ENCODE measurements around the gene GNAI2.
"Not testable (repeated sequence)": the region's sequence is repeated elsewhere in the genome, so short reads cannot be mapped to it uniquely, and the experiment has no call there.

The GNAI2 gene

GRCh38 chr3:50228184-50228763 lies 7.7 kb upstream of the GNAI2 start:
- DNase-seq = not testable (repeated sequence)

- no peak for DNase-seq
Observed at GRCh38 chr3:50229490-50229889, 6.5 kb upstream of the GNAI2 start.

- DNase-seq = no peak
Observed at GRCh38 chr3:50230104-50230793, 5.8 kb upstream of the GNAI2 start.

DNA sequence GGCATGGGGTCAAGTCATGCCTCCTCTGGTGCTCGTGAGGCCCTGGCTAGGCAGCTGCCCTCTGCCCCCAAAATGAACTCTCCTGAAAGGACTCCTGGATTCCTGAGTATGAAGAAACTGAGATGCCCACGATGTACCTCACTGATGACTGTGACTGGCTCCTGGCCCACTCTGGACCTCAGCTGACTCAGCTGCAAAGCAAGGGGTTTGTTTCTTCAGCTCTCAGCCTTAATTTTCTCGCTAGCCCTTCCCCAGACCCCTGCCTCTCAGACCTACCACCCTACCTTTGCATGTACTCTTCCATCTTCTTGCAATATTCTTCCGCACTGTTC lies 5.2 kb upstream of the GNAI2 start:
- DNase-seq = no peak

GRCh38 chr3:50231581-50231980 lies 4.4 kb upstream of the GNAI2 start:
- DNase-seq = no peak

DNA sequence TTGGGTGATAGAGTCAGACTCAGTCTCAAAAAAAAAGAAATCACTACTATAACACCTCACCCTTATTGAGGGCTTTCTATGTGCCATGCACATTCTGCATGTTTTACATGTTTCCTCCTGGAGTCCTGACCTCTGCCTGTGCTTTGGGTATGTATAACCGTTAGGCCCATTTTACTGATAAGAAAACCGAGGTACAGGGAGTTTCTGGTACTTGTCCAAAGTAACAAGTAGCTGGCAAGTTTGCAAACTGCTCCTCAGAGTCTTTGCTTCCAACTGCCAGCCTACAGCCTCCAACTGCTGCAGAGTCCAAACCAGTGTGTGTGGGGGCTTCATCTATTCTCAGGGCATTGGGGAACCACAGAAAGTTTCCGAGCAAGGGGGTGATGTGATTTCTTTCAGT lies 3.7 kb upstream of the GNAI2 start:
- DNase-seq = no peak

DNA sequence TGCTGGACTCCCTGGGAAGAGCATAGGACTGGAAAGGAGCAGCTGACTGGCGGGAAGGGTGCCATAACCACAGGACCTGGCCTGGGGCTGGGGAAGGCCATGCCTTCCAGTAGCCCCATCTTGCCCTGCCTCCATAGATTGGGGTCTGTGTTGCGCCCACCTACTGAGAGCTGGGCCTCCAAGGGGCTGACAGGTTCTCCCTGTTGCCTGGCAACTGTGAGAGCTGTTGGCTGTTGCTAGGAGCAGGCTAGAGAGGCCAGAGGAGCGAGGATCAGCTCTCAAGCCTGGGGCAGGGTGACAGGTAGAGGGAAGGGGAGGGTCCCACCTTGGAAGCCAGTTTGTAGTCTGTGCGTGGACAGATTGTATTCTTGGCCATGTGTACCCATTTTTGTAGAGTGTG lies 2.8 kb upstream of the GNAI2 start:
- DNase-seq = no peak

DNA sequence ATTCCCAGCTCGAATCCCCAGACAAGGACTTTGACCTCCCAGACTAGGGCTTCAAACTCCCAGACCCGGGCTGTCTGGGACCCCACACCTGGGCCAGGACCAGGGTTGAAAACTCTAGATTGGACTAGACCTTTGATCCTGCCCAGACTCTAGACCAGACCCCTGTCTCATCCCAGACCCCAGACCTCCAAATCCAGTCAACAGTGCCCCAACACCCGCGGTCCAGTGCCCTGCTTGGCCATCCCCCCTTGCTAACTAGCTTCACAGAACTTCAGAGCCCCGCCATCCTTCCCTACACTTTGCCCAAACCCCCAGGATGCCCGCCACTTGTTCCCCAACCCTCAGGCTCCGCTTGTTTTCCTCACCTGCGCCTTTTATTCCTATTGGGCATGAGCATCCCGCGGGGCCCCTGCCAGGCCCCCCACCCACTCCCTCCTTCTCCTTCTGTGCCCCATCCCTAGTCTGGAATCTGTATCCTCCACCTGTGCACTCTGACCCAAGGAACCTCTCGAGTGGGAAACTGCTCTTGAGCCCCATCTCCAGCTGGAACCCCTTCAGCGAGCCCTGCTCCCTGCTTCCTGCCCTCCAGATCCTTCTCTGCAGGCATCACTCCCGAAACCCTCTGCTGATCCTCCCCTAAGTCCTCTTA lies 604 bp downstream of the GNAI2 start:
- DNase-seq = no peak

DNA sequence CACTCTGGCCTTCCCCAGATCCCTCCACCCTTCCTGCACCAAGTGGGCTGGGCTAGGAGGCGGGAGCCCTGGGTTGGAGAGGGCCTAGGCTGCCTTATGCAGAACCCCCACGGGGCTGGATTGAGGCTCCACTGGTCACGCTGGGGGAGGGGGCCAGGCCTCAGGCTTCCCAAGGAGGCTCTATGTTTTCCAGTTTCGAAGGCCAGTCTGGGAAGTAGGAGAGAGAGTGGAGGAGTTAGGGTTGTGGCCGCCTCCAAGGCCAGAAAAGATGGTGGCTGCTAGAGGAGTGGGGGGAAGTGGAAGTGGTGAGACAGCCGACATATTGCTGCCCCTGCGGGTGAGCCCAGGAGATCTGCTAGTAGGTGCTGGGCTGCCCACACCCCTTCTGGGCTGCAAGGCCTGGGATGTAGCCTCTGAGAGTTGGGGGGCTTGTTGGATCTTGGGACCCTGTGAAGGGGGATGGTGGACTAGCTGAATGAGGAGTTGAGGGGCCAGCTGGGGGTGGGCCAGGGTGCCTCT lies 1.2 kb downstream of the GNAI2 start:
- DNase-seq = peak; percentile 58

DNA sequence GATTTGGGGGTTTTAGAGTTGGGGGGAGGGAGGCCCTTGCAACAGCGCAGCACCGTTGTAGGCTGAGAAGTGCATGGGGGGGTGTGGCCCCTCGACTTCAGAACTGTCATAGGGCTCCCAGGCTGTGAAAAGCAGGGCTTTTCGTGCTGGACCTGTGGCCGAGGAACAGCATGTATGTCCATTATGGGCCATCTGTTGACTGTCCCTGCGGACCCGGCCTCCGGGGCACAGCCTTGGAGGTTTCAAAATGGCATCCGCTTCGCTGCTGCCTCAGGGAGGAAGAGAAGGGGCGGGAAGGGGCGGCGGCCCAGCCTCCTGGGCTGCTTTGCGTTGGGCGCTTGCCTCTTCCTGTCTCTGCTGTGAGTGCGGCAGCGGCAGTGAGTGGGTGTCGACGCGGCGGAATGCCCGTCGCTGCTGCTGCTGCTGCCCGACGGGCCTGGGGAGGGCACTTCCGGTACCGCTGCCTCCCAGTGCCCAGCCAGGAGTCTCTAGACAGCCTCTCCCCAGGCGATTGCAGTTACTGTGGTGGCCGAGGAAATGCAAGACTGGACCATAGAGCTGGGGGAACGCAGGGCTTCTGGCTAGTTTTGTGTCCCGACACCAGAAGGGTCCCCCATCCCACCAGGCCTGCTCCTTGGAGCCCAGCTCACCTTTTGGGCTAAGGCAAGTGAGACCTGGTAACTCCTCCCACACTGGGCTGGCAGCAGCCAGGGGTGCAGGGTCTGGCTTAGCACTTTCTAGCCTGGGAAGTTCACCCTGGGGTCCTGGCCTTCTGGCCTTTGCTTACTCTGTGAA lies 1.9 kb downstream of the GNAI2 start:
- peak; percentile 93 for DNase-seq

DNA sequence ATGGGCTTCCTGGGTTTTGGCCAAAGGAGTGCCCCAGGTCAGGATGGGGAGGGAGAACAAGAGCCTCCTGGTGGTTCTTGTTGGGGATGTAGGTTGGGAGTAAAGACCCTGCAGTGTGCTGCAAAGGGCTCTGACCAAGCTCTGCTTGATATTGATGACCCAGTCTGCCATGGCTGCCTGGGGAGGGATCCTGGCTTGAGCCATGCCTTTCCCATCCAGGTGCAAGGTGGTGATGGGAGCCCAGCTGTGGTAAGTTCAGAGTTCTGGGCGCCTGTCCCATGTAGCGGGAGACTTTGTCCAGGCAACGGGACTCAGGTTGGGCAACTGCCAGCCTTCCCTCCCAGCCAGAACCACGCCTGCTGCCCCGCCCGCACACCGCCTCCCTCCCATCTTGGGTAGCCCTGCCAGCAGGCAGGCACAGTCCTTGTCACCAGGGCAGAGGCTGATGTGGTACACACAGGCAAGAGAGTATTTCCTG lies 2.6 kb downstream of the GNAI2 start:
- peak; percentile 52 for DNase-seq

DNA sequence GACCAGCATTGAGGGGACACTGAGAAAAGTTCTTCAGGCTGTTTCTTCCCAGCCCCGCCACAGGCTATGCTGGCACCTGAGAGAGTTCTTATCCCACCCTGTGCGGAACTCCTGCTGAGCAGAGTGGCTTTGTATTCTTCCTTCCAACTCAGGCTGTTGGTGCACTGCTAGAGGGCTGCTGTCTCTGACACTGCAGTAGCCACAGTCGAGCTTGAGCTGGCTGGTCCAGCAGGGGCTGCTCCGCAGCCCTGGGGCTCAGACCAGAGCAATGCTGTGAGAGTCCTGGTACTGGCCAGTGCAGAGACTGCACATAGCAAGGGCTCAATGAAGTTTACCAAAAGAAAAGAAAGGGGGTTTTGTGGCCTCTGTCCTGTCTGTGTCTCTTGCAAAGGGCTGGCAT lies 3.6 kb downstream of the GNAI2 start:
- DNase-seq = no peak

DNA sequence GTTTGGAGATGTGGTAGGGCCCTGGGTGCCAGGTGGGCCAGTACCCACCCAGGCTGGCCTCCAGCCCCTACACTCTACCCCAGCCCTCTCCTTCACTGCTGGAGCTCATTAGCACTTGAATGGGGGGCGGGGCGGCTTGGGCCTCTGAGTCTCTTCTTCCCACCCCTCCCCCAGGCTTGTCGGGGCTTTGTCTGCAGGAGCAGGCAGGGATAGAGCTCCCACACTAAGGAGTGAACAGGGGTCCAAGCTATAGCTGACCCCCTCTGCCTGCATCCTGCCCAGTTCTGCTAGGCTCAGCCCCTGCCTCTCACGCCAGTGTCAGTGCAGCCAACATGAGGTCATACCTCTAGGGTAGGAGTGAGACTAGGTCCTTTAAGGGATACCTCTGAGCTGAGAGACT lies 5.2 kb downstream of the GNAI2 start:
- DNase-seq = no peak

- peak; percentile 12 for DNase-seq
Observed at GRCh38 chr3:50241713-50242380, 5.8 kb downstream of the GNAI2 start.

DNA sequence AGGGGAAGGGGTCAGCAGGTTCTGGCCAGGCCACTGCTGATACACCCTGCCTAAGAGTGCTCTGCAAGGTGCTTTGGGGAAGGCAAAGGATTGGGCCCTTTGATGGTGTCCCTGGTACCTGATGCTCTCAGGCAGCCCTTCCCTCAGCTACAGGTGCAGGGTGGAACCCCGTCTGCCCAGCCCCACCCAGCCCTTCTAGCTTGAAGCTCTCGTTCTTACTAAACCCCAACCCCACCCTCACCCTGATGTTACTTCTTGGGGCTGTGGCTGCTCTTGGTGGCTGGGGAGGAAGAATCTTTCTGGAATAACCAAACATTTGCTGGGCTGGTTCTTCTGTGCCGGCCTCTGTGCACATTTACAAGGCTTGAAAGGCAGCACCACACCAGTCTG lies 6.4 kb downstream of the GNAI2 start:
- DNase-seq = peak; percentile 62

- DNase-seq = peak; percentile 57
Observed at GRCh38 chr3:50242851-50243542, 7.0 kb downstream of the GNAI2 start.

DNA sequence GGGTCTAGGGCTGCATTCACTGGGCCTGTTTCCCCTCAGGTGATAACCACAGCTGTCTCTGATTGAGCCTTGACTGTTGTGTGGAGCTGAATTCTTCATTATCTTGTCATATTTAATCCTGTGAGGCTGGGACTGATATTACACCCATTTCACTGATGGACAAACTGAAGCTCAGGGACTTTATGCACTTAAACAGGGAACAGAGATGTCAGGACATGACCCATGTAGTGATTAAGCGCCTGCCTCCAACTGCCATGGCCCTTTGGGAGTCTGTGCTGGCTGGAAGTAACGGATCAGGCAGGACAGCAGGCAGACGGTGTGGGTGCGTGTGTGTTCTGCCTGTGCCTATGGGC lies 7.5 kb downstream of the GNAI2 start:
- DNase-seq = no peak

GRCh38 chr3:50244813-50245212 lies 8.8 kb downstream of the GNAI2 start:
- not testable (repeated sequence) for DNase-seq

- no peak for DNase-seq
Observed at GRCh38 chr3:50245251-50245745, 9.3 kb downstream of the GNAI2 start.

DNA sequence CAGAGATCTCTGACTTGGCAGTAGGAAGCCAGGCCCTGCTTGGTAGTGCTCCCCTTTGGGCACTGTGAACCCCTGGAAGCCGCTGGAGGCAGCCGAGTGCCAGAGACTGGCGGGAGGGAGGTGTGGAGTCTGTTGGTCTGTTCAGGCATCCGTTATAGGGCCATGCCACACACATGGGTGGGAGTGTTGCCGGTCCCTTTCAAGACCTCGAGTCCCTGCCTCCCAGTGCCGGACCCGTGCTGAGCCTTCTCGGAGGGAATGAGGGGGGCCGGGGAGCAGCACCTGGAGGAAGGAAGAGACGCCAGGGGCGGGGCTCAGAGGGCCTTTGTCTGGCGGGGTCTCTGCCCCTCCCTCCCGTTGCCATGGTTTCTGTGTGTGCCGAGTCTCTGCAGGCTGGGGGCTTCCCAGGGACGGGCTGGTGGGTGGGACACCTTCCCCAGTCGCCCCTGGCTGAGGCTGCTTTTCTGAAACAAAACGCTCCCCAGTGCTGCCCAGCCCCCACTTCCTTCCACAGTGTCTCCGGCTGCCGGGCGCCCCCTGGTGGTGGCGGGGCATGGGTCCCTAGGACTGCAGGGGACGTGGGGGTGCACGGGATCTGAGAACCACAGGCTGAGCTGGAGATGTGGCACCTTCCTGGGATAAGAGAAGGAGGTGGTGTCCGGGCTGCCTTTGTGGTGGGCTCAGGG lies 10.0 kb downstream of the GNAI2 start:
- DNase-seq = peak; percentile 95

DNA sequence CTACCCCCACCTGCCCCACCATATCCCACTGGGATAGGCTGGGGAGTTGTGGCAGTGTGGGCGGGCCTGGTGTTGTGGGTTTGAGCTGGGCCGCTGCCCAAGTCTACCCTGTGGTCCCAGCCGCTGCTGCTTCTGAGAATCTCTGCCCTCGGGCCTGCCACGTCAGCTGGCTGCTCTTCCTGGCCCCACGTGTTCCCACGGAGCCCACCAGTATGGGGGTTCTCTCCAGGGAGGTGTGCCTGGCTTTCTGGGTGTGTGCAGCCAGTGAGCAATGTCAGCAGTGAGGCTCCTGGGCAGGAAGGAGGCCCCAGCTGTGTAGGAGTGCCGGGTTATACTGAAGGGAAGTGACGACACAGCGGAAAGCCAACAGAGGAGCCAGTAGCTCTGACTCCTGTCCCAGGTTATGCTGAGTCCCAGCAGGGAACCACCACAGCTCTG lies 10.5 kb downstream of the GNAI2 start:
- peak; percentile 92 for DNase-seq

Measured in activated CD4-positive, alpha-beta T cell treated with anti-CD3 and anti-CD28 coated beads, Interleukin-2, Interleukin-6, amounts not matched to agents 100 ng/mL and 50 ng/mL, durations not matched to agents 16 hours and 8 hours (primary cell).